Spleen (tissue), 7 donors: ENCODE measurements around the gene CHD2.

Source experiments
- POLR2A ChIP-seq, 3 donors: fragments of 450-650 bp; IDR thresholded peaks; one replicate each; pipeline ENCODE4 v1.5.1; 2017; ENCODE audit warnings: antibody characterized with exemption in 3 of 3, mild to moderate bottlenecking in 1 of 3
- TF ChIP-seq, protein P1 (sequence below), 11 experiments: fragments of 200-600 bp in 7 of 11; fragments of 450-650 bp in 4 of 11; sonication (generic) in 4 of 11; IDR thresholded peaks in 8 of 11; conservative IDR thresholded peaks in 3 of 11; 1 replicate in 7 of 11; 2 replicates in 4 of 11; pipeline versions ENCODE4 v1.4.0 to v1.8.0; 2016 to 2021; ENCODE audit warnings: antibody characterized with exemption in 11 of 11, inconsistent platforms in 4 of 11, mild to moderate bottlenecking in 1 of 11
- donor health status: DM: no; HTN: no; CAD: no; lungs with moderate emphysema.
- donor health status: DM: no; HTN: no; CAD: no.
- donor health status: DM: no; HTN: no; CAD: no.

DNA sequence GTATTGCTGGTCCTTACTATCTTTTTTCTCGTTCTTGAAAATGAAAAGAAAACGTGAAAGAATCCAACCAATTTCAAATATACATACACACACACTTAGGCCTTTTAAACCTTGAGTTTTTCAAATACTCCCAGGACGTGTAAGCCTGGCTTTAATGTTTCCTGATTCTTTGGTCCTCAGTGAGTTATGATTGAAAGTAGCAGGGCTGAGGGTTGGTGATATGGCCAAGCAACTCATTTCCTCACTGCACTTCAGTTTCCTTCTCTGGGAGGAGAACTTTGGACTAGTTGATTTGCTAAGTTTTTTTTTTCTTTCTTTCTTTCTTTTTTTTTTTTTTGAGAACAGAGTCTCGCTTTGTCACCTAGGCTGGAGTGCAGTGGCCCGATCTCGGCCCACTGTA is 34.6 kb downstream of the CHD2 start:
- TF ChIP-seq, protein P1, sequence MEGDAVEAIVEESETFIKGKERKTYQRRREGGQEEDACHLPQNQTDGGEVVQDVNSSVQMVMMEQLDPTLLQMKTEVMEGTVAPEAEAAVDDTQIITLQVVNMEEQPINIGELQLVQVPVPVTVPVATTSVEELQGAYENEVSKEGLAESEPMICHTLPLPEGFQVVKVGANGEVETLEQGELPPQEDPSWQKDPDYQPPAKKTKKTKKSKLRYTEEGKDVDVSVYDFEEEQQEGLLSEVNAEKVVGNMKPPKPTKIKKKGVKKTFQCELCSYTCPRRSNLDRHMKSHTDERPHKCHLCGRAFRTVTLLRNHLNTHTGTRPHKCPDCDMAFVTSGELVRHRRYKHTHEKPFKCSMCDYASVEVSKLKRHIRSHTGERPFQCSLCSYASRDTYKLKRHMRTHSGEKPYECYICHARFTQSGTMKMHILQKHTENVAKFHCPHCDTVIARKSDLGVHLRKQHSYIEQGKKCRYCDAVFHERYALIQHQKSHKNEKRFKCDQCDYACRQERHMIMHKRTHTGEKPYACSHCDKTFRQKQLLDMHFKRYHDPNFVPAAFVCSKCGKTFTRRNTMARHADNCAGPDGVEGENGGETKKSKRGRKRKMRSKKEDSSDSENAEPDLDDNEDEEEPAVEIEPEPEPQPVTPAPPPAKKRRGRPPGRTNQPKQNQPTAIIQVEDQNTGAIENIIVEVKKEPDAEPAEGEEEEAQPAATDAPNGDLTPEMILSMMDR (IDR thresholded peaks at IDR 0.05 in 8 of 11, conservative IDR thresholded peaks at IDR 0.05 in 3 of 11) = no peak
- TF ChIP-seq POLR2A (IDR thresholded peaks at IDR 0.05) = no peak
